ENCODE data around the gene SNX4.
"Not testable (repeated sequence)": the region's sequence is repeated elsewhere in the genome, so short reads cannot be mapped to it uniquely, and the experiment has no call there.

Gene SNX4

DNA sequence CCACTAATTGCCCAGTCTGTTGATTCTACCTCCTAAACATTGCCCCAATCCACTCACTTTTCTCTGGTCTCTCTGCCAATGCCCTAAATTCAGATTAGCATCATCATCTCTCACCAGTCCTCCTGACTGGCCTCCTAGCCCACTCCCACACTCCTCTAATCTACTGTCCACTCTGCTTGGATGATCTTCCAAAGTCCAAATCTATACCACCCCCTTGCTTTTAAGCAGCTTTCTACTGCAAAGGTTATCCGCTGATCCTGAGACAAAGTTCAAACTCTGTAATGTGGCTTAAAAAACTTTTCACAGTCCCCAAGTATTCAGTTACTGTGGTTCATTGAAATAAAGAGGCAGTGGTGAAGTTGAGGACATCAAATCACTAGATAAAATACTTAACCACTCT lies 37.6 kb downstream of the SNX4 start:
- no peak overlapping the region for H3K4me3 ChIP-seq (ENCODE audit: control insufficient read depth, low read depth, low read length)
- TF ChIP-seq, protein P1, sequence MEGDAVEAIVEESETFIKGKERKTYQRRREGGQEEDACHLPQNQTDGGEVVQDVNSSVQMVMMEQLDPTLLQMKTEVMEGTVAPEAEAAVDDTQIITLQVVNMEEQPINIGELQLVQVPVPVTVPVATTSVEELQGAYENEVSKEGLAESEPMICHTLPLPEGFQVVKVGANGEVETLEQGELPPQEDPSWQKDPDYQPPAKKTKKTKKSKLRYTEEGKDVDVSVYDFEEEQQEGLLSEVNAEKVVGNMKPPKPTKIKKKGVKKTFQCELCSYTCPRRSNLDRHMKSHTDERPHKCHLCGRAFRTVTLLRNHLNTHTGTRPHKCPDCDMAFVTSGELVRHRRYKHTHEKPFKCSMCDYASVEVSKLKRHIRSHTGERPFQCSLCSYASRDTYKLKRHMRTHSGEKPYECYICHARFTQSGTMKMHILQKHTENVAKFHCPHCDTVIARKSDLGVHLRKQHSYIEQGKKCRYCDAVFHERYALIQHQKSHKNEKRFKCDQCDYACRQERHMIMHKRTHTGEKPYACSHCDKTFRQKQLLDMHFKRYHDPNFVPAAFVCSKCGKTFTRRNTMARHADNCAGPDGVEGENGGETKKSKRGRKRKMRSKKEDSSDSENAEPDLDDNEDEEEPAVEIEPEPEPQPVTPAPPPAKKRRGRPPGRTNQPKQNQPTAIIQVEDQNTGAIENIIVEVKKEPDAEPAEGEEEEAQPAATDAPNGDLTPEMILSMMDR (conservative IDR thresholded peaks at IDR 0.05; ENCODE audit: control insufficient read depth, insufficient read depth, low read depth, low read length), result no peak
- DNase-seq (ENCODE audit: low read depth), result no peak

DNA sequence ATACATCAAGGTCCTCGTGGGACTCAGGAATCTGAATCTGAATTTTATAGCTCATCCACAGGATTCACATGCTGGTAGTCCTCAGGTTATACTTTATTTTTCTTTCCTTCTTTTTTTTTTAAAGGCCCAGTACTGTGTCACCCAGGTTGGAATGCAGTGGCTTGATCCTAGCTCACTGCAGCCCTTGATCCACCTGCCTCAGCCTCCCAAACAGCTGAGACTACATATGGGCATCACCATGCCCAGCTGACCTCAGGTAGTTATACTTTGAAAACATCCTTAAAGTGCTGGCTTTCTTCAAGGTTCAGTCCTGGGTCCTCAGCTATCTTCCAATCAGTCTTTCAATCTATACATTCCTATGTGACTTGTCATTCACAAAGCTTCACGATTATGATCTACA lies 38.2 kb downstream of the SNX4 start:
- peak; percentile 6 for DNase-seq (ENCODE audit: low read depth)
- TF ChIP-seq, protein P1 (conservative IDR thresholded peaks at IDR 0.05; ENCODE audit: control insufficient read depth, insufficient read depth, low read depth, low read length), result no peak
- no peak overlapping the region for H3K4me3 ChIP-seq (ENCODE audit: control insufficient read depth, low read depth, low read length)

DNA sequence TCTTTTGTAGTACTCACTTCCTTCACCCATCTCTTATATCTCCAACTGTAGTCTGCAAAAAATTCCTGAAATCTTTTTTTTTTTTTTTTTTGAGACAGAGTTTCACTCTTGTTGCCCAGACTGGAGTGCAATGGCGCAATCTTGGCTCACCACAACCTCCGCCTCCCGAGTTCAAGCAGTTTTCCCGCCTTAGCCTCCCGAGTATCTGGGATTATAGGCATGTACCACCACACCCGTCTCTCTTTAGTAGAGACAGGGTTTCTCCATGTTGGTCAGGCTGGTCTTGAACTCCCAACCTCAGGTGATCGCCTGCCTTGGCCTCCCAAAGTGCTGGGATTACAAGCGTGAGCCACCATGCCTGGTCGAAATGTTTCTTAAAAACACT lies 38.6 kb downstream of the SNX4 start:
- DNase-seq (ENCODE audit: low read depth); H3K4me3 ChIP-seq (ENCODE audit: control insufficient read depth, low read depth, low read length): not testable (repeated sequence)

DNA sequence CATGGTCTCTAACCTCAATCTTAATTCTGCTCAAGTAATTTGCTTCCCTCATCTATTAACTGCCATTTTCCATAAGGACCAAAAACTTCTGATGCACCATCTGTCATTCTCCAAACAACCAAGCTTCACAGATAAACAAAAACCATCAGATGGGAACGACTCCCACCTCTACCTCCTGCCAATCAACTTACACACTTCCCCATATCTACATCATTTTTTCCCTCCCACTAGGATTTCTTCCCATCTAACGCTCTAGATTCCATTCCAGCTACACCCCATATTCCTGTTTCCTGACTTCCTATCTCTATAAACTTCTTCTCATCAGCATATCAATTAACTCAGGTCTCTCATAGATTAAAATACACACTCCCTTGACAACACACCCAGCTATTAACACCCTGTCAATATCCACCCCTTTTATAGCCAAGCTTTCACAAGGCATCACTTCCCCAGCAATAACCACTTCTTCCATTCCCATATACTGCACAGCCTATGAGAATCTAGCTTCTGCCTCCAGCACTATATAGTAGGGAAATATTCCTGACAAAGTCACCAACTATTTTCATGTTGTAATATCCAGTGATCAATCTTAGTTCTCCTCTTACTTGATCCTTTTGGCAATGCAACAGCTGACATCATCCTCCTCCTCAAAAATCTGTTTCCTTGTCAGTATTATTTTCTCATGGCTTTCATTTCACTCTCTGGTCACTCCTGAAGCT lies 39.2 kb downstream of the SNX4 start:
- DNase-seq (ENCODE audit: low read depth), result peak; percentile 96
- TF ChIP-seq, protein P1 (conservative IDR thresholded peaks at IDR 0.05; ENCODE audit: control insufficient read depth, insufficient read depth, low read depth, low read length), result no peak
- no peak overlapping the region for H3K4me3 ChIP-seq (ENCODE audit: control insufficient read depth, low read depth, low read length)

DNA sequence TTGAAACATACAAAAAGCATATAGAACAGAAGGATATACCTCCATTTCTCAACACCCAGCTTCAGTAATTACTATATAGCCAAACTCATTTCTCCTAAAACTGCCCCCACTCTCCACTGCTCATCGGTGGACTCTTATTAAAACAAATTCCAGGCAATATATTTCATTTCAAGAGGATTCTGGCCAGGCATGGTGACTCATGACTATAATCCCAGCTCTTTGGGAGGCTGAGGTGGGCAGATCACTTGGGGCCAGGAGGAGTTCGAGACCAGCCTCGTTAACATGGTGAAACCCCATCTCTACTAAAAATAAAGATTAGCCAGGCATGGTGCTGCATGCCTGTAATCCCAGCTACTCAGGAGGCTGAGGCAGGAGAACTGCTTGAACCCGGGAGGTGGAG lies 40.9 kb downstream of the SNX4 start:
- TF ChIP-seq, protein P1 (conservative IDR thresholded peaks at IDR 0.05; ENCODE audit: control insufficient read depth, insufficient read depth, low read depth, low read length), result no peak
- DNase-seq (ENCODE audit: low read depth), result peak; percentile 50

DNA sequence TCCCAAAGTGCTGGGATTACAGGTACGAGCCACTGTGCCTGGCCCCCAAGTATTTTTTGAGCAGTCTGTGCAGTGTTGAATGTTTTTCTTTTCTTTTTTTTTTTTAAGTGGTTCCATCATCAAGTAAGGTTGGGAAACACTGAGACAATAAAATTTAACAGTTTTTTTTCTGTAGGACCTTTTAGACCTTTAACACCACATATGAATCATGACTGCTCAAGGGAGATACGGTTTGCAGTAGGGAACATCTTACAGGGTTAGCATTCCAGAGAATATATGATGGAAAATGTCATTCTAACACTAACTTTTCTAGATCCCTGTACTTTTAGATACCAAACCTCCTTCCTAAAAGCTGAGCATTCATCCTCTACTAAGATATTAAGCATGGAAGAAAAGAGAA lies 41.7 kb downstream of the SNX4 start:
- TF ChIP-seq, protein P1 (conservative IDR thresholded peaks at IDR 0.05; ENCODE audit: control insufficient read depth, insufficient read depth, low read depth, low read length), result no peak
- DNase-seq (ENCODE audit: low read depth), result peak; percentile 87
- H3K4me3 ChIP-seq (ENCODE audit: control insufficient read depth, low read depth, low read length), result no peak overlapping the region

More for the DNA sequence above, 40.9 kb downstream of the SNX4 start:
- H3K4me3 ChIP-seq (ENCODE audit: control insufficient read depth, low read depth, low read length), result no peak overlapping the region

DNA sequence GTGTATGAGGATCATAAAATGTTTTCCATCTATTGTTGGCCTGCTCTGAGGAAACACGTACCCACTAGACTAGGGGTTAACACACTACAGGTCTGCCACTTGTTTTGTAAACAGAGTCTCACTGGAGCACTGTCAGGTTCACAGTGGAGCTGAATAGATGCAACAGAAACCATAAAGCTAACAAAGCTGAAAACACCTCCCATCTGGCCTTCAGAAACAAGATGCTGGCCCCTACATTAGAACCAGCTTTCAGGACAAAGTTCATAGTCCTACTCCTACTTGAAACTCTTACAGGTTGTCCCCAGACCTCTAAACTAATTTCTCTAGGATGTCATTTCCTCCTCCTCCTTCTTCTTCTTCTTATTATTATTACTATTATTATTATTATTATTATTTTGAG lies 42.3 kb downstream of the SNX4 start:
- no peak for DNase-seq (ENCODE audit: low read depth)
- TF ChIP-seq, protein P1 (conservative IDR thresholded peaks at IDR 0.05; ENCODE audit: control insufficient read depth, insufficient read depth, low read depth, low read length), result no peak
- H3K4me3 ChIP-seq (ENCODE audit: control insufficient read depth, low read depth, low read length), result no peak overlapping the region
